K562 (cell line): ENCODE measurements around the gene NEU1. TPM values are rescaled to one million over a fixed set of nuclear protein-coding genes. Genes with fewer than 3 reads are reported as not detected.

ENCODE experiments used
- ARID1B ChIP-seq: fragments of 450-650 bp; IDR thresholded peaks from 2 replicates; pipeline ENCODE4 v1.6.1; 2016; ENCODE audit warnings: antibody characterized with exemption, mild to moderate bottlenecking, inconsistent platforms
- BRD9 ChIP-seq: fragments of 450-650 bp; IDR thresholded peaks from 2 replicates; pipeline ENCODE4 v1.6.1; 2018; ENCODE audit warnings: low read depth; ENCODE audit not compliant: partially characterized antibody
- COPS2 ChIP-seq: fragments of 450-650 bp; conservative IDR thresholded peaks from 2 replicates; pipeline ENCODE4 v1.6.1; 2016; ENCODE audit warnings: mild to moderate bottlenecking, moderate library complexity
- ELF2 ChIP-seq: fragments of 250-450 bp; sonication (Bioruptor Pico); IDR thresholded peaks from 2 replicates; pipeline ENCODE4 v1.5.0; 2021; ENCODE audit warnings: mild to moderate bottlenecking
- ETS2 ChIP-seq: IDR thresholded peaks from 2 replicates; pipeline ENCODE4 v1.6.1; 2016; ENCODE audit warnings: borderline replicate concordance, missing genetic modification characterization, mild to moderate bottlenecking, moderate library complexity, missing compliant biosample characterization; ENCODE audit not compliant: poor library complexity, severe bottlenecking
- ETV6 ChIP-seq, 3 experiments: fragments of 150-350 bp in 1 of 3; sonication (generic) in 1 of 3; formaldehyde crosslinking in 1 of 3; IDR thresholded peaks; 2 replicates each; pipeline versions ENCODE4 v1.6.1 to v1.8.0; 2014 to 2022; ENCODE audit warnings: borderline replicate concordance in 2 of 3, low read depth in 2 of 3, antibody characterized with exemption in 1 of 3, low read length in 1 of 3, mild to moderate bottlenecking in 1 of 3, missing genetic modification reagents in 1 of 3
- FIP1L1 ChIP-seq: fragments of 200-400 bp; formaldehyde crosslinking; IDR thresholded peaks from 2 replicates; pipeline ENCODE4 v1.6.1; 2018; ENCODE audit warnings: mild to moderate bottlenecking, low read depth, low read length; ENCODE audit not compliant: poor library complexity, severe bottlenecking
- HNRNPH1 ChIP-seq: fragments of 200-400 bp; formaldehyde crosslinking; optimal IDR thresholded peaks from 2 replicates; pipeline ENCODE3; 2017; ENCODE audit warnings: low read depth, mild to moderate bottlenecking, low read length, moderate library complexity
- MTA2 ChIP-seq: fragments of 450-650 bp; IDR thresholded peaks from 2 replicates; pipeline ENCODE4 v1.6.1; 2016; ENCODE audit warnings: low read depth
- NR2F6 ChIP-seq: fragments of 450-650 bp; formaldehyde crosslinking; IDR thresholded peaks from 2 replicates; pipeline ENCODE4 v1.4.0; 2020; ENCODE audit warnings: mild to moderate bottlenecking
- POLR2B ChIP-seq: fragments of 450-650 bp; IDR thresholded peaks from 2 replicates; pipeline ENCODE4 v1.6.1; 2018; ENCODE audit warnings: low read depth; ENCODE audit not compliant: partially characterized antibody
- RAD21 ChIP-seq, 2 experiments: fragments of 250-450 bp in 1 of 2; fragments of 450-650 bp in 1 of 2; sonication (Bioruptor Pico) in 1 of 2; formaldehyde crosslinking in 1 of 2; IDR thresholded peaks in 1 of 2; conservative IDR thresholded peaks in 1 of 2; 2 replicates each; pipeline versions ENCODE4 v1.4.0 to v1.8.0; 2020 to 2022; ENCODE audit warnings: mild to moderate bottlenecking in 2 of 2, moderate library complexity in 1 of 2
- RBBP5 ChIP-seq: fragments of 200-600 bp; sonication (generic); IDR thresholded peaks from 2 replicates; pipeline ENCODE4 v1.6.1; 2012; ENCODE audit warnings: borderline replicate concordance, mild to moderate bottlenecking, low read length, control low read depth, inconsistent platforms; ENCODE audit not compliant: insufficient read depth, poor library complexity, severe bottlenecking
- RUNX1 ChIP-seq: sonication (generic); IDR thresholded peaks from 2 replicates; pipeline ENCODE4 v1.6.1; 2016; ENCODE audit warnings: antibody characterized with exemption, low read depth
- SMAD1 ChIP-seq: fragments of 150-350 bp; IDR thresholded peaks from 2 replicates; pipeline ENCODE4 v1.6.1; 2014; ENCODE audit warnings: low read length, low read depth; ENCODE audit not compliant: partially characterized antibody
- TCF15 ChIP-seq: fragments of 250-450 bp; sonication (Bioruptor Pico); IDR thresholded peaks from 2 replicates; pipeline ENCODE4 v1.8.0; 2022; ENCODE audit warnings: moderate library complexity, mild to moderate bottlenecking, inconsistent platforms
- U2AF1 ChIP-seq: fragments of 200-400 bp; formaldehyde crosslinking; optimal IDR thresholded peaks from 2 replicates; pipeline ENCODE3; 2017; ENCODE audit warnings: mild to moderate bottlenecking, low read depth, low read length, moderate library complexity
- ZBTB49 ChIP-seq: sonication (generic); formaldehyde crosslinking; IDR thresholded peaks from 2 replicates; pipeline ENCODE4 v1.8.0; 2022; ENCODE audit warnings: missing genetic modification reagents, mild to moderate bottlenecking, borderline replicate concordance
- ZKSCAN1 ChIP-seq: fragments of 150-350 bp; IDR thresholded peaks from 2 replicates; pipeline ENCODE4 v1.6.1; 2016; ENCODE audit warnings: low read depth, low read length
- ZNF431 ChIP-seq: sonication (generic); formaldehyde crosslinking; IDR thresholded peaks from 2 replicates; pipeline ENCODE4 v1.8.0; 2022; ENCODE audit warnings: mild to moderate bottlenecking, missing genetic modification reagents
- polyA plus RNA-seq, 8 experiments: library from polyadenylated mRNA; depleted of rRNA in 4 of 8; stranded (reverse) in 5 of 8; unstranded in 3 of 8; fragments of >200 nt; fragmentation: Nextera tagmentation in 2 of 8; fragmentation: Illumina TruSeq in 1 of 8; extraction: Ambion mirVana in 2 of 8; extraction: Trizol in 1 of 8; gene quantifications; 2 replicates each; pipeline versions ENCODE4 v1.2.1 to v1.2.3, GENCODE V29; 2011 to 2014; ENCODE audit warnings: inconsistent platforms in 1 of 8, missing spikeins in 1 of 8
- total RNA-seq, 7 experiments: library from RNA; depleted of rRNA in 6 of 7; stranded (reverse); fragments of >200 nt in 6 of 7; fragmentation: Illumina TruSeq in 2 of 7; extraction: Trizol in 2 of 7; gene quantifications; 2 replicates each; pipeline versions ENCODE4 v1.2.1 to v1.2.3, GENCODE V29; 2011 to 2021; ENCODE audit warnings: low replicate concordance in 1 of 7
- TF ChIP-seq, protein P1 (sequence below): fragments of 450-650 bp; formaldehyde crosslinking; IDR thresholded peaks from 2 replicates; pipeline ENCODE4 v1.4.0; 2020; ENCODE audit warnings: mild to moderate bottlenecking, moderate library complexity
- TF ChIP-seq, protein P2 (sequence below): fragments of 250-450 bp; sonication (Bioruptor Pico); IDR thresholded peaks from 2 replicates; pipeline ENCODE4 v1.6.1; 2021; ENCODE audit warnings: mild to moderate bottlenecking

The NEU1 gene
- total and polyA plus RNA-seq, 9 of the 15 experiments (the other 6 are each of a cell fraction or from before 2014, with no cell fraction given) = 14.8 to 67.8 (median 51.0) TPM

GRCh38 chr6:31831350-31832215 lies 31.0 kb downstream of the NEU1 start (continued):
- TF ChIP-seq SMAD1 (peak; percentile 30), POLR2B (no peak), BRD9 (peak; percentile 72), RBBP5 (no peak), COPS2 (no peak), U2AF1 (no peak), ZKSCAN1 (no peak), RAD21 (CRISPR knock-in tag; conservative IDR thresholded peaks at IDR 0.05 in 1 of 2, IDR thresholded peaks at IDR 0.05 in 1 of 2) (peak in 1 of 2 experiments; percentile 5; a peak in 1 of 4 replicates), RUNX1 (no peak), ELF2 (CRISPR knock-in tag) (peak; percentile 73), ETV6 (IDR thresholded peaks at IDR 0.05; ENCODE audit: borderline replicate concordance in 1 of 2, low read depth in 2 of 2, low read length in 1 of 2) (peak in 1 of 2 experiments; percentile 43; a peak in 1 of 4 replicates), ETV6 (CRISPR knock-in tag; IDR thresholded peaks at IDR 0.05; ENCODE audit: borderline replicate concordance) (no peak), ARID1B (no peak), ETS2 (tag) (no peak), MTA2 (peak; percentile 5; the same call in 1 of the 2 replicates), TCF15 (CRISPR knock-in tag) (peak; percentile 63; the same call in 1 of the 2 replicates), ZNF431 (CRISPR knock-in tag) (0 out of 2 replicates have a peak, but pooled peaks have one; percentile 33), FIP1L1 (no peak), ZBTB49 (CRISPR knock-in tag) (0 out of 2 replicates have a peak, but pooled peaks have one; percentile 14), HNRNPH1 (no peak), NR2F6 (CRISPR knock-in tag) (no peak)
- TF ChIP-seq, protein P1, sequence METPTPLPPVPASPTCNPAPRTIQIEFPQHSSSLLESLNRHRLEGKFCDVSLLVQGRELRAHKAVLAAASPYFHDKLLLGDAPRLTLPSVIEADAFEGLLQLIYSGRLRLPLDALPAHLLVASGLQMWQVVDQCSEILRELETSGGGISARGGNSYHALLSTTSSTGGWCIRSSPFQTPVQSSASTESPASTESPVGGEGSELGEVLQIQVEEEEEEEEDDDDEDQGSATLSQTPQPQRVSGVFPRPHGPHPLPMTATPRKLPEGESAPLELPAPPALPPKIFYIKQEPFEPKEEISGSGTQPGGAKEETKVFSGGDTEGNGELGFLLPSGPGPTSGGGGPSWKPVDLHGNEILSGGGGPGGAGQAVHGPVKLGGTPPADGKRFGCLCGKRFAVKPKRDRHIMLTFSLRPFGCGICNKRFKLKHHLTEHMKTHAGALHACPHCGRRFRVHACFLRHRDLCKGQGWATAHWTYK = peak; percentile 46; the same call in 1 of the 2 replicates
- TF ChIP-seq, protein P2, sequence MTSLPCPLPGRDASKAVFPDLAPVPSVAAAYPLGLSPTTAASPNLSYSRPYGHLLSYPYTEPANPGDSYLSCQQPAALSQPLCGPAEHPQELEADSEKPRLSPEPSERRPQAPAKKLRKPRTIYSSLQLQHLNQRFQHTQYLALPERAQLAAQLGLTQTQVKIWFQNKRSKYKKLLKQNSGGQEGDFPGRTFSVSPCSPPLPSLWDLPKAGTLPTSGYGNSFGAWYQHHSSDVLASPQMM (CRISPR knock-in tag) = no peak
